GM21528 (cell line): ENCODE measurements around the gene PRR22.

Experiments
- ATAC-seq: cut with Tn5 transposase; IDR thresholded peaks from one replicate; pipeline ENCODE4 v1.9.1; 2021; ENCODE audit warnings: mild to moderate bottlenecking, moderate library complexity; ENCODE audit not compliant: unreplicated experiment, low FRiP score

The PRR22 gene

DNA sequence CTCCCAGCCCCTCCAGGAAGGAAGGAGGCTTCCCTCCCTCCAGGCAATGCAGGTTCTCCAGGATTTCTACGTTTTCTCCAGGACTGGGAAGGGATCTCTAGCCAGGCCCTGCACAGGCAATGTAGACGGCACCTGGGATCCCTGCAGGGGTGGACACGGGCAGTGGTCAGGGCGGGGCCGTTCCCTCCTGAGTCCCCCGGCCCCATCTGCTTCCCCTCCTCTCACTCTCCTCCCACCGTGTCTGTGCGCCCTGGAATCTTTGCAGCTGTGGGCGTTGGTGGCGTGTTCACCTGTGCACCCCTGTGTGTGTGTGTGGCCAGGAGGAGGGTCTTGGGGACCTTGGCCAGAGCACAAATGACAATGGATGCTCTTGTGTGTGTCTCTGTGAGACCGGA, 30.3 kb upstream of the PRR22 start:
- no peak for ATAC-seq

DNA sequence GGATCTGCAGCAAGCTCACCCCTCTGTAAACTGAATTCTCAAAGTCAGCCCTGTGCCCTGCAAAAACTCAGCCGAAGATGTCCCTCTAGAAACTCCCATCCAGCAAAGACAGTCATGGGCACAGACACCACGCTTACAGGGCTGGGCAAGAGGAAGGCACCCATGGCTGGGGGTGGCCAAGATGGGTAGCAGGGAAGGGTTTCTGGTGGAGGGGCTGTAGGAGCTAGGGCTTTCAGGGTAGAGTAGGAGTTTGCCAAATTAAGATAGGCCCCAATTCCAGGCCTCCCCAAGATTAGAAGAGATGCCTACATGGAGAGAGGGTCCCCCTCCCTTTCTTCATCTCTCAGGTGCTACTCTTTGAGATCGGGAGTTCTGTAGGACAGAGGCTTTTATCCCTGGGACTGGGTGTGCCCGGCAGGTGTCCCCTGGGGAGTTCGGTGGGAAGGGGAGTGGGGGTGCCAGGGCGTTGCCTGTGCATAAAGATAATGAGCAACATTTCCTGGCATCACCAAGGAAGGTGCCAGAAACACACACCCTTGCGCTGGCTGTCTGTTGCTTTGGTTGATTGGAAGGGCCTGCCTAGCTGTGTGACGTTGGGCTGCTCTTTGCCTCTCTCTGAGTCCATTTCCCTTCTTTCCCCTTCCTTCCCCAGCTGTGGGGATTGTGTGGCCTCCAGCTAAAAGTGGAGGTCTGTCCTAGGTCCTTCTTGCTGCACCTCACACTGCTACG, 29.7 kb upstream of the PRR22 start:
- no peak for ATAC-seq

DNA sequence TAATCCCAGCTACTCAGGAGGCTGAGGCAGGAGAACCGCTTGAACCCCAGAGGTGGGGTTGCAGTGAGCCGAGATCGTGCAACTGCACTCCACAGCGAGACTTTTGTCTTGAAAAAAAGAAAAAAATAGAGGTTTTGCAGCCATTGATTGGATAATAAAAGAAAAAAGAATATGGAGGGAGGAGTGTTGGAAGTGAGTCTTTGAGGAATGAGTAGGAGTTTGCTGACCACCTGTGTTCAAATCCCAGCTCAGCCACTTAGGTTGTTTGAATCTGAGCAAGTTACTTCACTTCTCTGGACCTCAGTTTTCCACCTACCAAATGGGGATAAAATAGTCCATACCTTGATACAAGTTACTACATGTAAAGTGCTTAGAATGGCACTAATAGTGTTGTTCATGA, 26.6 kb upstream of the PRR22 start:
- ATAC-seq, result no peak

DNA sequence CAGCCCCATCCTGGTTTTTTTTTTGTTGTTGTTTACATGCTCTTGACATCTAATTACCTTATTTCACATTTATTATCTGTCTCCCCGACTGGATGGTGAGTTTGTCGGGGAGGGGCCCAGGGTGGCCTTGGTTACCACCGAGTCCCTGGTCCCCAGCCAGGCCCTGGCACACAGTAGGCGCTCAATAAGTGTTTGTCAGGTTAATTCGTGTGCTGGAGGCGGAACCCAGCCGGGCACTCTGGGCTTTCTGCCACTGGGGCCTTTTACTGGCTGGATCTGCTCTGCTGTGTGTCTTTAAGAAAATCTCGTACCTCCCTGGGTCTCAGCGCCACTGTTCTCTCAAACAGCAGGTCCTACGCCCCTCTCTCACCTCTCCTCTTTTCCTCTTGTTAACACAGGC, 24.9 kb upstream of the PRR22 start:
- ATAC-seq, result no peak

DNA sequence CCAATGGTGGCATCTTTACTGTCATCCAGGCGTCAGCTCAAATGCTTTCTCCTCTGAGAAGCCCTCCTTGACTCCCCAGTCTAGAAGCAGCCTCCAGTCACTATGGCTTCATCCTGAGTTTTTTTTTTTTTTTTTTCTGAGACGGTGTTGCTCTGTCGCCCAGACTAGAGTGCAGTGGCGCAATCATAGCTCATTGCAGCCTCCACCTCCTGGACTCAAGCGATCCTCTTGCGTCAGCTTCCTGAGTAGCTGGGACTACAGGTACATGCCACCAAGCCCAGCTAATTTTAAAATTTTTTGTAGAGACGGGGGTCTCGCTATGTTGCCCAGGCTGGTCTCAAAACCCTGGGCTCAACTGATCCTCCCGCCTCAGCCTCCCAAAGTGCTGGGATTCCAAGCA, 24.5 kb upstream of the PRR22 start:
- no peak for ATAC-seq

DNA sequence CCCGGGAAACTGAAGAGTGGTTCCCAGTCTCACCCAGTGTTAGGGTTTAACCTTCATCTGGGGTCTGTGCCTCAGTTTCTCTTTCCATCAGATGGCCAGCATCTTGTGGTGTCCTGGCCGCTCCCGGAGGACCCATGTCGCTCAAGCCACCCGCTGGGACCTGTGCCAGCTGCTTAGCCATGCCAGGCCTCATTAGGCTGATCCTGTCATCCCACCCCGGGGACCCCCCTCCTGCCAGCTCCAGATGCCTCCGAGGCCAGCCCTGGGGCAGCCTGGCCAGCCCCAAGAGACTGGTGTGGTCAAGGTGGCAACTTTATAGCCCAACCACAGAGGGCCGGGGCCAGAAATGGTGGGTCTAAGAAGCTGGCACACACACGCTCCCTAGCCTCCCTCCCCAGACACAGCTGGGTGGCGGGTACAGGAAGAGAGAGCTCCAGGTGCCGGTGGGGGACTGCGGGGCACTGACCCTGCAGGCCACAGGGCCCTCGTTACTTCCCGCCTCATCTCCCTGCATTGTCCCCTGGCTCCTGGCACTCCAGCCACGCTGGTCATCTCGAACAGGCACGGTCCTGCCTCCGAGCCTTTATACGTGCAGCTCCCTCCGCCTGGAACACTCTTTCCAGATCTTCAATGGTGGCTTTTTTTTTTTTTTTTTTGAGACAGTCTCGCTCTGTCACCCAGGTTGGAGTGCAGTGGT, 23.7 kb upstream of the PRR22 start:
- no peak for ATAC-seq

DNA sequence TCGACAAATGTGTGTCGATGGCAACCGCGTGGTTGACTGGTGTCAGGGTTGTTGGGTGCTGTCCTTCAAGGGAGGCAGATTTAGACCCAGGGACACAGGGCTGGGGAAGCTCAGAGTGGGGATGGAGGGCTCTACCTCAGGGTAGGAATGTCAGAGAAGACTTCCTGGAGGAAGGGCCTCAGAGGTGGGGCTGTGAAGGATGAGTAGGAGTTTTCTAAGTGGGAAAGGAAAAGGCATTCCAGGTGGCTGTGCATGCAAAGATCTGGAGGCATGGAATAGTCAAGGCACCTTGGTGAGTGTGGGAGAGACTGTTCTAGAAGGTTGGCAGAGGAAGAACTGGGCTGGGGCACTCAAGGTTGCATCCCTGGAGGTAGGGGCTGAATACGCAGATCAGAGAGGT, 22.4 kb upstream of the PRR22 start:
- ATAC-seq, result no peak

DNA sequence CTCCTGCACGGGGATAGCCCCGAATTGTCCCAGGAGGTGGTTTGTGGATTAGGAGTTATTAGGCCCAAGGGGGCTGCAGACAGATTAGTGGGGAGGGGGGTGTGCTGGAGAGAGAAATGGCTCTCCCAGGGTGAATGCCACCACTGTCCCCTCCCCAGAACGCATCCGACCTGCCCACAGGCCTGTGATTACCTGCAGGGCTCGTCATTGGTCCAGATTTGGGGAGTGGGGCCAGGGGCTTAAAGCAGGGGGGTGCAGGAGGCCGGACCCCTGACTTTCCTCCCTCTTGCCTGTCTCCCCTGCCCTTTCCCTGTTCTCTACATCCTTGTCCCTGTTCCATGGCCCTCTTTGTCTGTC, 21.6 kb upstream of the PRR22 start:
- ATAC-seq, result no peak

DNA sequence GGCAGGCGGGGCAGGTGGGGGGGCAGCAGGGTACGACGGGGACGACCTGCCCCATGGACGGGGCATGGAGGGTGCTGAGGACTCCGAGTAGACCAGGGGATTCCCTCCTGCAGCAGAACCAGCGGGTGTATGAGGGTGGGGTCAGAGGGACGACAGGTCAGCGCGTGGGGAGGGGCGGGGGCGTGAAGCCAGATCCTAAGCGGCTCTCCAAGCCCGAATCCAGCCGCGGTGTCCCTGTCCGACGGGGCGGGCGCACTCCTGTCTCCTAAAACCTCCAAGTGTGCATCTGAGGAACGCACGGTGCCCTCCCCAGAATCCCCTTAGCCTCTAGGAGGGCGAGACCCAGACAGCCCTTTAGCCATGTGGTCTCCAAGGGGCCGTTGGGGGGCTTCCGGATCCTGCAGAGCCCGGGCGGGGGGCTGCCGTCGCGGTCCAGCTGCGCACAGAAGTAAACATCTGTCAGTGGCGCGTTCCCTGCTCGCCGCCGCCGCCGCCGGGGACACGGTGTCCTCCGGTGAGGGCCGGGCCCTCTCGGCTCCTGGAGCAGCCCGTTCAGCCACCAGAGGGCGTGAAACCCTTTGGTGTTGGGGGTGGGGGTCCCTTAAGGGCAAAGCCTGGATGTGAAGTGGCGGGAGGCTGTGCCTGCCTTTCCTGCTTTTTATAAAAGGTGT, 21.1 kb upstream of the PRR22 start:
- no peak for ATAC-seq

DNA sequence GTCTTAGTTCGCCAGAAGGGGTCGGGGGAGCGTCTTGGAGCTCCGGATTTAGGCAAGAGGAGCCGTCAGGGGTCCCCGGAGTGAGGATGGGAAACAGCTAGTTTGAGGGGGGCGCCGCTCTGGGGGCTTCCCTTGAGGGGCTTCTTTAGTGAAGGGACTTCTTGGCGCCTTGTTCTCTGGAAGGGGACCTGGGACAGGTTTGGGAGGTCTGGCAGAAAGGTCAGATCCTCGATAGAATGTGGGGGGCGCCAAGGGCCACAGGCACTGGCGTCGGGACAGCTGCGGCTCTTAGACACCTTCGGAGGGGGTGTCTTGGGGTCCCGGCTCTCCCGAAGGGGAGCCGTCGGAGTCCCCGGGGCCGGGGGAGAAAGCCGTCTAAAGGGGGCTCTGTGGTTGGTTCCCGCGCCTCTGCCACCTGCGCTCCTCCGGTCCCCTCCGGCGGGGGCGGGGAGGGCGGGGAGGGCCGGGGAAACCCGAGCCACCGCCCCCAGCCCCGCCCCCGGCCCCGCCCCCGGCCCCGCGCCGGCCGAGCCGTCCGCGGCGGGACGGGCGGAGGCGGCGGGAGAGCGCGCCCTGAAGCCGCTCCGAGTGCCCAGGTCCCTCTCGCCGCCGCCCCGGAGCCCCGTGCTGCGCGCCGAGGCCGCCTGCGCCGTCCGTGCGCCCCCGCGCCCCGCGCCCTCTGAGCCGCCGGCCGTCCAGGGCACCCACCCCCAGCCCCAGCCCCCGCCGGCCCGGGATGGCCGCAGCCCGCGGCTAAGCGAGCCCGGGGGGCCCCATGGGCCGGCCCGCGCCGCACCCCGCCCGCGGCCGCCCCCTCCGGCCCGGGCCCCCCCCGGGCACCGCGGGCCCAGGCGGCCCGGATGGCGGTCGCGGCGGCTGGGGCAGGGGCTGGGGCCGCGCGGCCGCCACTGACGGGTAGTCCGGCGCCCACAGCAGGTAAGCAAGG, 20.2 kb upstream of the PRR22 start, which contains the start of gene NRTN:
TSS of gene NRTN (plus strand) at position 552 of the 946 bp plus-strand sequence. CDS start 19,099 bp downstream, outside the sequence.
- ATAC-seq, result no peak

DNA sequence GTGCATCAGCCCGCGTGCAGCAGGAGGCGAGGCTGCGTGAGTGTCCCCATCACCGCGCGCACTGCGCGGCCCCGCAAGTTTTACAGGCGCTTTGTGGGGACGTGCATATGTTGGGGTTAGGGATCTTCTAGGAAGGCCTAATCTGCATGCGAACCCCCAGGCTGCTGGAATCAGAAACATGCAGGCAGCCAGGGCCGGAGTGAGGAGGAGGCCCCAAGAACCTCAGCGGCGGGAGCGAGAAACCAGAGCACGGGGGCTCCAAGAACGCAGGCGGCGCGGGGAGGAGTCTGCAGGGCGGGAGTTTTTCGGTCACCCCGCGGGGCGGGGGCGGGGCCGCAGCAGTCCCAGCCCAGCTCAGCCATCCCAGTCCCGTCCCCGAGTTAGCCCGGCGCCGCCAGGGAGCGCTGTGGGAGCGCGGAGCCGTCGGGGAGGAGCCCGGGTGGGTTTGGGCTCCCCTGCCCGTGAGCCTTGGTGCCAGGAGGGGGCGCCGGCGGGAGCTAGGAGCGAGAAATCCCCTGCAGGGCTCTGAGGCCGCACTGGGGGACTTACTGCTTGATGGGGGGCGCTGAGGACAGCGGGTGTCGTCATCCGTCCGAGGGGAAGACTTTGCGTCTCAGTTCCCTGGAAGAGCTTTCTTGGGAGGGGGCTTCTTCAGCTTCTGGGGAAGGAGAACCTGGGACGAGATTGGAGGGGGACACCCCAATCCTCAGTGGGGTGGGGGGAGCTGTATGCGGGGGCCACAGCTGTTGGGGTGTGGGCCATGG, 19.4 kb upstream of the PRR22 start:
- ATAC-seq, result peak; percentile 63

DNA sequence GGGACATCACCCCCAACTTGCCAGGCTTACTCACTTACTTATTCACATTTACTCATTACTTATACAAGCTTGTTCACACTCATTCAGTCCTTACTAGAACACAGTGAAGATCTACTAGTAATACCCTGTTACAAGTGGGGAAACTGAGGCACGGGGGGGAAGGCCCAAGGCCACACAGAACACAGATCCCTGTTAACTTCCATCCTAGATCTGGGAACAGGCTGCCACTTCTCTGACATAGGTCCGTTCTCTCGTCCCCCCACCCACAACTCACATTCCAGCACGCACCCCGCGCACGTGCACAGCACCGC, 18.9 kb upstream of the PRR22 start:
- ATAC-seq, result no peak

DNA sequence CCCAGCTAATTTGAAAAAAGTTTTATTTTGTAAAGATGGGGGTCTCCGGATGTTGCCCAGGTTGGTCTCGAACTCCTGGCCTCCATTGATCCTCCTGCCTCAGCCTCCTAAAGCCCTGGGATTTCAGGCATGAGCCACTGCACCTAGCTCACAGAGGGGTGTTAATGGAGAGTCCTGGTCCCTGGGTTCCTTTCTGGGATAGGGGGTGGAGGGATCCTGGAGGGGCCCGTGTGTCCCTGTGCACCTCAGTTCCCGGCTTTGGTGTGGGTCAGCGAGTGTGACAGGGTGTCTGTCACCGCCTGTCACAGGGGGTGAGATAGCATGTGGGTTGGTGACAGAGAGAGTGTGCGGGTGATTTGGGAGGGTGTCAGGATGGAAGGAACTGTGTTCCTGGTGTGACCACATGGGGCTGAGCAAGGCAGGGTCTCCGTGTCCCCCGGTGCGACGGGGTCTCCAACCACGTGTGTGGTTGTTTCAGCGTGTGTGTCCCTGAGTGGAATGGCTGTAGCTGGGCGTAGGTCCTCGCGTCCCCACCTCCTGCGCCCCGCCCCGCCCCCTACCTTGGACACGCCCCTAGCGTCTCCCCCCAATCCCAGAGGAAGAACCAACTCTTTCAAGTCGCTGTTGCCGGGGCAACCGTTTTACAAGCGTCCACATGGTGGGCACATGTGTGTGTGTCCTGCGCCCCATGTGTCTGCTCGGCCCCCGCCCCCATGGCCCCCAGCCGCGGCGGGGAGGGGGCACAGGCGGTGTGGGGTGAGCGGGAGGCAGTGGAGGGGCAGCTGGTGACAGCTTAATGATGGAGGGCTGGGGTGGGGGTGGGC, 17.5 kb upstream of the PRR22 start:
- ATAC-seq, result no peak

DNA sequence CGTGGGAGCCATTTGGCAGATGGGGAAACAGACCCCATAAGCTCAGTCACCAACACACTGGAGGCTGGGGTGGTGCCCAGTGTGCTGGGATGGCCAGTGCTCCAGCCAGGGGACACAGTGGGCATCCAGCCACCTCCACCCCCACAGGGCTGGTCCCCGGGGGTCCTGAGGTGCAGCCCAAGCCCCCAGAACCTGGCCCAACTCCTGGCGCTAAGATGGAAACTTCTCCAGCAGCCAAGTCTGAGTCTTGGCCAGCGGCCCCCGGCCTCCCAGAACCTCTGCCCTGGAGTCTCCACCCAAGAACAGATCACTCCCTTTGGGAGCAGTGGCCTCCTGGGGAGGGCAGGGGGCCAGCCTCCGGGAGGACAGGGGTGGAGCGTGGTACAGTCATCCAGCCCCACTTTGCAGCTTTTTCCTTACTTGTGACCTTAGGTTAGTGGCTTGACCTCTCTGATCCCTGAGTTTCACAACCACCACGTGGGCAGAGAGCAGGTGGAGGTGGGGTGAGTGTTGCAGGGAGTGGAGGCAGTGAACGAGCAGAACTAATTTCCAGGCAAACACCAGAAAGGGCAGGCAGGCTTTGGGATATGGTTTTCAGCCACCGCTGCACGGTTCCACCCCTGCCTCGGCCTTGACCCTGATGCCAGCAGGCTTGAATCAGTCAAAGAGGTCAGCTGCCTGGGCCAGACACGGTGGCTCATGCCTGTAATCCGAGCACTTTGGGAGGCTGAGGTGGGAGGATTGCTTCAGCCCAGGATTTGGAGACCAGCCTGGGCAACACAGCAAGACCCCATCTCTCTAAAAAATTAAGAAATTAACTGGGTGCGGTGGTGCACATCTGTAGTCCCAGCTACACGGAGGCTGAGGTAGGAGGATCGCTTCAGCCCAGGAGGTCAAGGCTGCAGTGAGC, 16.1 kb upstream of the PRR22 start:
- ATAC-seq, result no peak

DNA sequence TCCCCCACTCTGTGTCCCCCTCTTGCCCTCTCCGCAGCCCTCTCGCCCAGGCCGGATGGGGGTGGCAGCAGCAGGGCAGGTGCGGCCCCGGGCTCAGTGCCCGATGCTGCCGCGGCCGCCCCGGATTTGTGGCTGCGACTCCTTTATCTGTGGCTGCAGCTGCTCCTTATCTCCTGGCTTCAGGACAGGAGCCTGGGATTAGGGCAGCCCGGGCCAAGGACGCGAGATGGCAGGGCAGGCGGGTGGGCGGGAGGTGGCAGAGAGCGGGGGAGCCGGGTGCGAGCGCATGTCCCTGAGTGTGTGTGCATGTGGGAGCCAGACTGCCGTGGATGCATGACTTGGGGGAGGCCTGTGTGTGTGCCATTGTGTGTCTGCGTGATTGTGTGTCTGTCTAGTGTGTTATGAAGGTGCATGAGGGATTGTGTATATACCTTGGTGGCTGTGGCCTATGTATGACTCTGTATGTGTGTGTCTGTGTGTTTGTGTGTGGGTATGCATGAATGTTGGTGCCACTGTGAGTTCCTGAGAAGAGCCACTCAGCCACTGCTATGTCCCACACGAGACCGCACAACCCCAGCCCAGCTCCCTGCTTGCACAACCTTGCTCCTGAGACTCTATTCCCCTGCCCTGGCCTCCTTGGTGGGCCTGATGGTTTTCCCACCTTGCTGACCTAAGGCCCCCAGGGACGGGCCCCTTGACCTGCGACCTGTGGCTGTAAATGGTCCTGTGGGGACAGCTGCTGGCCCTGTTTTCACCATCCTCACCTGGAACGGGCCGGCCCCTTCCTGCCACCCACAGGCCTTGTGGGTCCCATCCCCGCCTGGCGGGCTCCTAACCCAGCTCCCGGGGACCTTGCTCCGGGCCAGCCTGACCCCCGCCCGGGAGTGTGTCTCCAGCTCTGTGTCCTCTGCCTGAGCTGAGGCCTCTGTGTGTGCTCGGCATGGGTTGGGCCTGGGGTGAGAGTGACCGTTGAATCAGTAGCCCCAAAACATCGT, 15.0 kb upstream of the PRR22 start:
- no peak for ATAC-seq

DNA sequence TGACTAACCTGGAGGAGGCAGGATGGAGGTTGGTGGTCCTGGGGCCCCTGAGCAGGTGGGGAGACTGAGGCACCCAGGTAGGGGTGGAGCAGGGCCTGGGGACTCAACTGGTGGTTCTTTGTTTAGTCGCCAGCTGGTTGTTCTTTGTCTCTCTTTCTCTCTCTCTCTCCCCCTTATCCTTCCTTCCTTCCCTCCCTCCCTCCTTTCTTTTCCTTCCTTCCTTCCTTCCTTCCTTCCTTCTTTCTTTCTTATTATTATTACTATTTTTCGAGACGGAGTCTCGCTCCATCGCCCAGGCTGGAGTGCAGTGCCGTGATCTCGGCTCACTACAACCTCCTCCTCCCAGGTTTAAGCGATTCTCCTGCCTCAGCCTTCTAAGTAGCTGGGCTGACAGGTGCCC, 13.7 kb upstream of the PRR22 start:
- no peak for ATAC-seq

DNA sequence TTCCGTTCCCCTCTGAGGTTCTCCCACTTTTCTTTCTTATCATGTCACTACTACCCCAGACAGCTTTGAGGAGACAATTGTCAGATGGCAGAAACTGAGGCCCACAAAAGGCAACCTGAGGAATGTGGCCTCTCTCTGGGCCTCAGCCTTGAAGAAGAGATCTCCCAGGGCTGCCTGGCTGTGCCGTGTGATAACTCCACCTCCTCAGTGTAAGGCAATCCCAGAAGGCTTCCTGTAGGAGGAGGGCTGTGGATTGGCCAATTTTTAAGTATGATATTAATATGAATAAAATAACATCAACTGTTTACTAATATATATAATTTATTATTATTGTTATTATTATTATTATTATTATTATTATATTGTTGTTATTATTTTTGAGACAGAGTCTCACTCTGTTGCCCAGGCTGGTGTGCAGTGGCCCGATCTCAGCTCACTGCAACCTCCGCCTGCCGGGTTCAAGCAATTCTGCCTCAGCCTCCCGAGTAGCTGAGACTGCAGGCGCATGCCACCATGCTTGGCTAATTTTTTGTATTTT, 10.9 kb upstream of the PRR22 start:
- no peak for ATAC-seq
